ENCODE results near the gene GJD4. TPM values are rescaled to one million over a fixed set of nuclear protein-coding genes. Genes with fewer than 3 reads are reported as not detected.

GJD4 gene
- total RNA-seq, result not detected in 2 replicates

GRCh38 chr10:35605191-35605590 is at the start of gene GJD4:
Gene GJD4 (plus strand): TSS chr10:35605341. CDS start chr10:35605568, 227 bp downstream.

GRCh38 chr10:35642035-35642792 is 37.1 kb downstream of the GJD4 start, which contains the start of gene FZD8:
Gene FZD8 (minus strand): TSS chr10:35642296. CDS start chr10:35641429, 867 bp downstream.

Other genes starting within 250 kb of the GJD4 start
- 36.8 and 60.8 TPM in 2 replicates for gene FZD8, start 37.0 kb downstream of the GJD4 start, total RNA-seq

All from vein endothelial cell (primary cell).